K562 (cell line): ENCODE results near the gene NUP188. TPM values are rescaled to one million over a fixed set of nuclear protein-coding genes. Genes with fewer than 3 reads are reported as not detected.
A peak's percentile ranks its signal among the peaks of the same experiment; 100 is the strongest.

Experiments used
- GATAD2A ChIP-seq: fragments of 450-650 bp; IDR thresholded peaks from 2 replicates; pipeline ENCODE4 v1.6.1; 2017
- GTF2F1 ChIP-seq: IDR thresholded peaks from 2 replicates; pipeline ENCODE4 v1.6.1; 2011; ENCODE audit warnings: low read depth, low read length, improper control_type of control experiment
- IFI16 ChIP-seq: fragments of 250-450 bp; sonication (Bioruptor Pico); IDR thresholded peaks from 2 replicates; pipeline ENCODE4 v2.1.2; 2022; ENCODE audit warnings: mild to moderate bottlenecking, inconsistent platforms
- NR2C1 ChIP-seq, 2 experiments: fragments of 450-650 bp; IDR thresholded peaks; 2 replicates each; pipeline ENCODE4 v1.6.1; 2017; ENCODE audit warnings: mild to moderate bottlenecking in 2 of 2, antibody characterized with exemption in 1 of 2, inconsistent platforms in 1 of 2, missing compliant biosample characterization in 1 of 2, missing genetic modification characterization in 1 of 2
- RBBP5 ChIP-seq: fragments of 200-600 bp; sonication (generic); IDR thresholded peaks from 2 replicates; pipeline ENCODE4 v1.6.1; 2012; ENCODE audit warnings: borderline replicate concordance, mild to moderate bottlenecking, low read length, control low read depth, inconsistent platforms; ENCODE audit not compliant: insufficient read depth, poor library complexity, severe bottlenecking
- YY1 ChIP-seq, 3 experiments: IDR thresholded peaks; 2 replicates each; pipeline ENCODE4 v1.6.1; 2011; ENCODE audit warnings: low read length in 2 of 3, mild to moderate bottlenecking in 2 of 3, moderate library complexity in 2 of 3, borderline replicate concordance in 1 of 3, control low read depth in 1 of 3, low read depth in 1 of 3; ENCODE audit not compliant: insufficient read depth in 3 of 3, insufficient replicate concordance in 2 of 3, control insufficient read depth in 1 of 3, insufficient read length in 1 of 3; ENCODE audit errors: extremely low read depth in 1 of 3
- ZFP1 ChIP-seq: fragments of 450-650 bp; formaldehyde crosslinking; IDR thresholded peaks from 2 replicates; pipeline ENCODE4 v1.4.0; 2020; ENCODE audit warnings: mild to moderate bottlenecking, mixed read lengths
- ZNF445 ChIP-seq: fragments of 250-450 bp; sonication (Bioruptor Pico); IDR thresholded peaks from 2 replicates; pipeline ENCODE4 v1.4.0; 2020; ENCODE audit warnings: low read depth, mild to moderate bottlenecking, moderate library complexity
- ZNF707 ChIP-seq: fragments of 250-450 bp; sonication (Bioruptor Pico); conservative IDR thresholded peaks from 2 replicates; pipeline ENCODE4 v1.8.0; 2022; ENCODE audit warnings: inconsistent platforms, mild to moderate bottlenecking, moderate library complexity
- ZNF766 ChIP-seq: fragments of 200-800 bp; sonication (Bioruptor generic); conservative IDR thresholded peaks from 2 replicates; pipeline ENCODE4 v1.6.1; 2016; ENCODE audit warnings: missing genetic modification characterization, missing compliant biosample characterization
- polyA plus RNA-seq, 8 experiments: library from polyadenylated mRNA; depleted of rRNA in 4 of 8; stranded (reverse) in 5 of 8; unstranded in 3 of 8; fragments of >200 nt; fragmentation: Nextera tagmentation in 2 of 8; fragmentation: Illumina TruSeq in 1 of 8; extraction: Ambion mirVana in 2 of 8; extraction: Trizol in 1 of 8; gene quantifications; 2 replicates each; pipeline versions ENCODE4 v1.2.1 to v1.2.3, GENCODE V29; 2011 to 2014; ENCODE audit warnings: inconsistent platforms in 1 of 8, missing spikeins in 1 of 8
- total RNA-seq, 7 experiments: library from RNA; depleted of rRNA in 6 of 7; stranded (reverse); fragments of >200 nt in 6 of 7; fragmentation: Illumina TruSeq in 2 of 7; extraction: Trizol in 2 of 7; gene quantifications; 2 replicates each; pipeline versions ENCODE4 v1.2.1 to v1.2.3, GENCODE V29; 2011 to 2021; ENCODE audit warnings: low replicate concordance in 1 of 7
- TF ChIP-seq, protein P1 (sequence below): sonication (generic); formaldehyde crosslinking; IDR thresholded peaks from 2 replicates; pipeline ENCODE4 v1.8.1; 2023; ENCODE audit warnings: mild to moderate bottlenecking, missing genetic modification reagents
- TF ChIP-seq, protein P2 (sequence below): fragments of 250-450 bp; sonication (Bioruptor Pico); IDR thresholded peaks from 2 replicates; pipeline ENCODE4 v1.5.0; 2022; ENCODE audit warnings: mild to moderate bottlenecking
- TF ChIP-seq, protein P3 (sequence below), 2 experiments: fragments of 450-650 bp; formaldehyde crosslinking in 1 of 2; IDR thresholded peaks; 2 replicates each; pipeline versions ENCODE4 v1.4.0 to v1.6.1; 2014 to 2020; ENCODE audit warnings: mild to moderate bottlenecking in 2 of 2, borderline replicate concordance in 1 of 2, low read depth in 1 of 2

NUP188 gene
- total and polyA plus RNA-seq, 9 of the 15 experiments (the other 6 are each of a cell fraction or from before 2014, with no cell fraction given): 11.7 to 135 (median 70.6) TPM

DNA sequence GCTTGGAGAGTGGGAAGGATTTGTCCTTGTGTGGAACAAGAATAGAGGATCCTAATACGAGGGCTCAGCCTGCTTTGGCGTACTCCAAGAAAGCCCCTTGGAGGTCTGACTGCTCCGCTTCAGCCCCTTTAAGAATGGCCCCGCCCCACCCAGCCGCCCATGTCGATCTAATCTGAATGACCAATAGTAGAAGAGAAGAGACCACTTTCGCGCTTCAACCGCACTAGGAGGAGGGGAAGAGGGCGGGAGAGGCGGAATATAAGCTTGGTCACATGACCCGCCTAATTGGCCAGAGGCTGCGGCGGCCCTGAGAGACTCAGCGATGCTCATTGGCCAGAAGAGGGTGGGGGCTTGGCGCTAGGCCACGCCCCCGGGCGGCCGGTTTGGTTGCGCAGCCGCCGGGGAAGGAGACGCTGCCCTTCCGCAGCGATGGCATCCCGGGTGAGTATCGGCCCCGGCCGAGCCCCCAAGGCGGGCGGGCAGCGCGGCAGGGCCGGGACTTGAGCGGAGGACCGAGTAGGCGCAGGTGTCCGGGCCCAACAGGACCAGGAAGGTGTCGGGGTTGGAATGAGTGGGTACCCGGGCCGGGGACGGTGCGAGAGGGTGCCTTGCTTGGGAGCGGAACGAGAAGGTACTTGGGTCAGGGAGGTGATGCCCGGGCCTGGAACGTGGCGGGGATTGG lies 88.9 kb downstream of the NUP188 start, which contains the start of gene MIGA2 (continued):
- no peak for TF ChIP-seq ZNF707 (CRISPR knock-in tag)
- TF ChIP-seq, protein P1, sequence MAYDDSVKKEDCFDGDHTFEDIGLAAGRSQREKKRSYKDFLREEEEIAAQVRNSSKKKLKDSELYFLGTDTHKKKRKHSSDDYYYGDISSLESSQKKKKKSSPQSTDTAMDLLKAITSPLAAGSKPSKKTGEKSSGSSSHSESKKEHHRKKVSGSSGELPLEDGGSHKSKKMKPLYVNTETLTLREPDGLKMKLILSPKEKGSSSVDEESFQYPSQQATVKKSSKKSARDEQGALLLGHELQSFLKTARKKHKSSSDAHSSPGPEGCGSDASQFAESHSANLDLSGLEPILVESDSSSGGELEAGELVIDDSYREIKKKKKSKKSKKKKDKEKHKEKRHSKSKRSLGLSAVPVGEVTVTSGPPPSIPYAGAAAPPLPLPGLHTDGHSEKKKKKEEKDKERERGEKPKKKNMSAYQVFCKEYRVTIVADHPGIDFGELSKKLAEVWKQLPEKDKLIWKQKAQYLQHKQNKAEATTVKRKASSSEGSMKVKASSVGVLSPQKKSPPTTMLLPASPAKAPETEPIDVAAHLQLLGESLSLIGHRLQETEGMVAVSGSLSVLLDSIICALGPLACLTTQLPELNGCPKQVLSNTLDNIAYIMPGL (CRISPR knock-in tag): no peak
- 0 out of 2 replicates have a peak, but pooled peaks have one; percentile 14 for TF ChIP-seq GATAD2A
- peak; percentile 63 for TF ChIP-seq RBBP5
- TF ChIP-seq, protein P2, sequence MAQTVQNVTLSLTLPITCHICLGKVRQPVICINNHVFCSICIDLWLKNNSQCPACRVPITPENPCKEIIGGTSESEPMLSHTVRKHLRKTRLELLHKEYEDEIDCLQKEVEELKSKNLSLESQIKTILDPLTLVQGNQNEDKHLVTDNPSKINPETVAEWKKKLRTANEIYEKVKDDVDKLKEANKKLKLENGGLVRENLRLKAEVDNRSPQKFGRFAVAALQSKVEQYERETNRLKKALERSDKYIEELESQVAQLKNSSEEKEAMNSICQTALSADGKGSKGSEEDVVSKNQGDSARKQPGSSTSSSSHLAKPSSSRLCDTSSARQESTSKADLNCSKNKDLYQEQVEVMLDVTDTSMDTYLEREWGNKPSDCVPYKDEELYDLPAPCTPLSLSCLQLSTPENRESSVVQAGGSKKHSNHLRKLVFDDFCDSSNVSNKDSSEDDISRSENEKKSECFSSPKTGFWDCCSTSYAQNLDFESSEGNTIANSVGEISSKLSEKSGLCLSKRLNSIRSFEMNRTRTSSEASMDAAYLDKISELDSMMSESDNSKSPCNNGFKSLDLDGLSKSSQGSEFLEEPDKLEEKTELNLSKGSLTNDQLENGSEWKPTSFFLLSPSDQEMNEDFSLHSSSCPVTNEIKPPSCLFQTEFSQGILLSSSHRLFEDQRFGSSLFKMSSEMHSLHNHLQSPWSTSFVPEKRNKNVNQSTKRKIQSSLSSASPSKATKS (CRISPR knock-in tag): no peak
- no peak for TF ChIP-seq YY1 (IDR thresholded peaks at IDR 0.05; ENCODE audit: borderline replicate concordance in 1 of 3, control insufficient read depth in 1 of 3, extremely low read depth in 1 of 3, insufficient read depth in 3 of 3, insufficient read length in 1 of 3, insufficient replicate concordance in 2 of 3, low read depth in 1 of 3, low read length in 2 of 3)
- no peak for TF ChIP-seq ZNF766 (CRISPR knock-in tag)
- TF ChIP-seq ZNF445 (CRISPR knock-in tag): no peak
- TF ChIP-seq GTF2F1: no peak; the same call in 1 of the 2 replicates
- TF ChIP-seq ZFP1: no peak
- TF ChIP-seq, protein P3, sequence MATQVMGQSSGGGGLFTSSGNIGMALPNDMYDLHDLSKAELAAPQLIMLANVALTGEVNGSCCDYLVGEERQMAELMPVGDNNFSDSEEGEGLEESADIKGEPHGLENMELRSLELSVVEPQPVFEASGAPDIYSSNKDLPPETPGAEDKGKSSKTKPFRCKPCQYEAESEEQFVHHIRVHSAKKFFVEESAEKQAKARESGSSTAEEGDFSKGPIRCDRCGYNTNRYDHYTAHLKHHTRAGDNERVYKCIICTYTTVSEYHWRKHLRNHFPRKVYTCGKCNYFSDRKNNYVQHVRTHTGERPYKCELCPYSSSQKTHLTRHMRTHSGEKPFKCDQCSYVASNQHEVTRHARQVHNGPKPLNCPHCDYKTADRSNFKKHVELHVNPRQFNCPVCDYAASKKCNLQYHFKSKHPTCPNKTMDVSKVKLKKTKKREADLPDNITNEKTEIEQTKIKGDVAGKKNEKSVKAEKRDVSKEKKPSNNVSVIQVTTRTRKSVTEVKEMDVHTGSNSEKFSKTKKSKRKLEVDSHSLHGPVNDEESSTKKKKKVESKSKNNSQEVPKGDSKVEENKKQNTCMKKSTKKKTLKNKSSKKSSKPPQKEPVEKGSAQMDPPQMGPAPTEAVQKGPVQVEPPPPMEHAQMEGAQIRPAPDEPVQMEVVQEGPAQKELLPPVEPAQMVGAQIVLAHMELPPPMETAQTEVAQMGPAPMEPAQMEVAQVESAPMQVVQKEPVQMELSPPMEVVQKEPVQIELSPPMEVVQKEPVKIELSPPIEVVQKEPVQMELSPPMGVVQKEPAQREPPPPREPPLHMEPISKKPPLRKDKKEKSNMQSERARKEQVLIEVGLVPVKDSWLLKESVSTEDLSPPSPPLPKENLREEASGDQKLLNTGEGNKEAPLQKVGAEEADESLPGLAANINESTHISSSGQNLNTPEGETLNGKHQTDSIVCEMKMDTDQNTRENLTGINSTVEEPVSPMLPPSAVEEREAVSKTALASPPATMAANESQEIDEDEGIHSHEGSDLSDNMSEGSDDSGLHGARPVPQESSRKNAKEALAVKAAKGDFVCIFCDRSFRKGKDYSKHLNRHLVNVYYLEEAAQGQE (IDR thresholded peaks at IDR 0.05; ENCODE audit: borderline replicate concordance): peak; percentile 82
- TF ChIP-seq, protein P3 (CRISPR knock-in tag; IDR thresholded peaks at IDR 0.05; ENCODE audit: low read depth): no peak
- TF ChIP-seq IFI16 (CRISPR knock-in tag): no peak
- no peak; the same call in 1 of the 2 replicates for TF ChIP-seq NR2C1 (IDR thresholded peaks at IDR 0.05)
- TF ChIP-seq NR2C1 (tag; IDR thresholded peaks at IDR 0.05): no peak
